ENCODE results near the gene BBX.

The BBX gene

GRCh38 chr3:107760144-107760543 is 237.4 kb downstream of the BBX start:
- DNase-seq (ENCODE audit: low read depth, low spot score): no peak
- no peaks in the 10 kb centered on the region for H3K4me1 ChIP-seq (ENCODE audit: control insufficient read depth, insufficient read depth, low read length)
- H3K9me3 ChIP-seq (ENCODE audit: control insufficient read depth, insufficient read depth, low read length): no peaks in the 10 kb centered on the region
- no peaks in the 10 kb centered on the region for H3K27me3 ChIP-seq (ENCODE audit: control insufficient read depth, insufficient read depth, low read length)
- H3K36me3 ChIP-seq (ENCODE audit: control insufficient read depth, insufficient read depth, low read length): no peaks in the 10 kb centered on the region
- H3K27ac ChIP-seq (ENCODE audit: low read length): no peak overlapping the region
- H3K4me3 ChIP-seq (ENCODE audit: low read length): no peak overlapping the region

GRCh38 chr3:107761391-107761790 is 238.6 kb downstream of the BBX start:
- no peaks in the 10 kb centered on the region for H3K4me1 ChIP-seq (ENCODE audit: control insufficient read depth, insufficient read depth, low read length)
- no peaks in the 10 kb centered on the region for H3K27me3 ChIP-seq (ENCODE audit: control insufficient read depth, insufficient read depth, low read length)
- no peak overlapping the region for H3K4me3 ChIP-seq (ENCODE audit: low read length)
- H3K27ac ChIP-seq (ENCODE audit: low read length): no peak overlapping the region
- H3K36me3 ChIP-seq (ENCODE audit: control insufficient read depth, insufficient read depth, low read length): no peaks in the 10 kb centered on the region
- no peaks in the 10 kb centered on the region for H3K9me3 ChIP-seq (ENCODE audit: control insufficient read depth, insufficient read depth, low read length)
- no peak for DNase-seq (ENCODE audit: low read depth, low spot score)
- no CpG with 5 or more reads among the region's 2 CpGs for WGBS (ENCODE audit: insufficient coverage, insufficient read length)

GRCh38 chr3:107765524-107765923 is 242.8 kb downstream of the BBX start:
- H3K4me3 ChIP-seq (ENCODE audit: low read length): no peak overlapping the region
- no peak for DNase-seq (ENCODE audit: low read depth, low spot score)
- no peaks in the 10 kb centered on the region for H3K27me3 ChIP-seq (ENCODE audit: control insufficient read depth, insufficient read depth, low read length)
- WGBS (ENCODE audit: insufficient coverage, insufficient read length): no CpG with 5 or more reads among the region's 6 CpGs
- H3K36me3 ChIP-seq (ENCODE audit: control insufficient read depth, insufficient read depth, low read length): no peaks in the 10 kb centered on the region
- no peaks in the 10 kb centered on the region for H3K9me3 ChIP-seq (ENCODE audit: control insufficient read depth, insufficient read depth, low read length)
- no peak overlapping the region for H3K27ac ChIP-seq (ENCODE audit: low read length)
- H3K4me1 ChIP-seq (ENCODE audit: control insufficient read depth, insufficient read depth, low read length): no peaks in the 10 kb centered on the region

- Histone ChIP-seq H3K4me3 (ENCODE audit: low read length) (no peak overlapping the region), H3K27me3 (ENCODE audit: control insufficient read depth, insufficient read depth, low read length) (no peaks in the 10 kb centered on the region), H3K27ac (ENCODE audit: low read length) (no peak overlapping the region), H3K9me3 (ENCODE audit: control insufficient read depth, insufficient read depth, low read length) (no peaks in the 10 kb centered on the region), H3K4me1 (ENCODE audit: control insufficient read depth, insufficient read depth, low read length) (no peaks in the 10 kb centered on the region), H3K36me3 (ENCODE audit: control insufficient read depth, insufficient read depth, low read length) (no peaks in the 10 kb centered on the region)
- WGBS (ENCODE audit: insufficient coverage, insufficient read length): no CpG with 5 or more reads among the region's 8 CpGs
- no peak for DNase-seq (ENCODE audit: low read depth, low spot score)
These were observed 245.3 kb downstream of the BBX start for GRCh38 chr3:107767897-107768605.

- Histone ChIP-seq H3K9me3 (ENCODE audit: control insufficient read depth, insufficient read depth, low read length) (no peaks in the 10 kb centered on the region), H3K4me1 (ENCODE audit: control insufficient read depth, insufficient read depth, low read length) (no peaks in the 10 kb centered on the region), H3K4me3 (ENCODE audit: low read length) (no peak overlapping the region), H3K27ac (ENCODE audit: low read length) (no peak overlapping the region), H3K27me3 (ENCODE audit: control insufficient read depth, insufficient read depth, low read length) (no peaks in the 10 kb centered on the region), H3K36me3 (ENCODE audit: control insufficient read depth, insufficient read depth, low read length) (no peaks in the 10 kb centered on the region; the same call in 1 of the 2 replicates)
- DNase-seq (ENCODE audit: low read depth, low spot score): no peak
- no CpG with 5 or more reads among the region's 3 CpGs for WGBS (ENCODE audit: insufficient coverage, insufficient read length)
These were observed 247.1 kb downstream of the BBX start for GRCh38 chr3:107769882-107770281.

- Histone ChIP-seq H3K4me3 (ENCODE audit: low read length) (no peak overlapping the region), H3K27ac (ENCODE audit: low read length) (no peak overlapping the region)
- WGBS (ENCODE audit: insufficient coverage, insufficient read length): no CpG with 5 or more reads among the region's 6 CpGs
These were observed 249.3 kb downstream of the BBX start for GRCh38 chr3:107772016-107772415.

GRCh38 chr3:107775974-107776373 is 253.2 kb downstream of the BBX start:
- Histone ChIP-seq H3K27ac (ENCODE audit: low read length) (no peak overlapping the region), H3K27me3 (ENCODE audit: control insufficient read depth, insufficient read depth, low read length) (no peaks in the 10 kb centered on the region), H3K4me3 (ENCODE audit: low read length) (no peak overlapping the region), H3K9me3 (ENCODE audit: control insufficient read depth, insufficient read depth, low read length) (no peaks in the 10 kb centered on the region), H3K36me3 (ENCODE audit: control insufficient read depth, insufficient read depth, low read length) (no peaks in the 10 kb centered on the region; the same call in 1 of the 2 replicates), H3K4me1 (ENCODE audit: control insufficient read depth, insufficient read depth, low read length) (no peaks in the 10 kb centered on the region)
- no CpG with 5 or more reads among the region's 1 CpG for WGBS (ENCODE audit: insufficient coverage, insufficient read length)
- DNase-seq (ENCODE audit: low read depth, low spot score): no peak

More at GRCh38 chr3:107772016-107772415, 249.3 kb downstream of the BBX start:
- Histone ChIP-seq H3K9me3 (ENCODE audit: control insufficient read depth, insufficient read depth, low read length) (no peaks in the 10 kb centered on the region), H3K27me3 (ENCODE audit: control insufficient read depth, insufficient read depth, low read length) (no peaks in the 10 kb centered on the region), H3K4me1 (ENCODE audit: control insufficient read depth, insufficient read depth, low read length) (no peaks in the 10 kb centered on the region), H3K36me3 (ENCODE audit: control insufficient read depth, insufficient read depth, low read length) (no peaks in the 10 kb centered on the region; the same call in 1 of the 2 replicates)
- DNase-seq (ENCODE audit: low read depth, low spot score): no peak

- no CpG with 5 or more reads among the region's 1 CpG for WGBS (ENCODE audit: insufficient coverage, insufficient read length)
These were observed 258.5 kb downstream of the BBX start for GRCh38 chr3:107781253-107781652.

GRCh38 chr3:107782054-107782453 is 259.3 kb downstream of the BBX start:
- Histone ChIP-seq H3K27me3 (ENCODE audit: control insufficient read depth, insufficient read depth, low read length) (no peaks in the 10 kb centered on the region), H3K4me3 (ENCODE audit: low read length) (no peak overlapping the region), H3K4me1 (ENCODE audit: control insufficient read depth, insufficient read depth, low read length) (no peaks in the 10 kb centered on the region), H3K9me3 (ENCODE audit: control insufficient read depth, insufficient read depth, low read length) (no peaks in the 10 kb centered on the region), H3K36me3 (ENCODE audit: control insufficient read depth, insufficient read depth, low read length) (no peaks in the 10 kb centered on the region), H3K27ac (ENCODE audit: low read length) (no peak overlapping the region)
- DNase-seq (ENCODE audit: low read depth, low spot score): no peak
- no CpG with 5 or more reads among the region's 2 CpGs for WGBS (ENCODE audit: insufficient coverage, insufficient read length)

More at GRCh38 chr3:107781253-107781652, 258.5 kb downstream of the BBX start:
- H3K9me3 ChIP-seq (ENCODE audit: control insufficient read depth, insufficient read depth, low read length): no peaks in the 10 kb centered on the region
- no peaks in the 10 kb centered on the region for H3K4me1 ChIP-seq (ENCODE audit: control insufficient read depth, insufficient read depth, low read length)
- H3K36me3 ChIP-seq (ENCODE audit: control insufficient read depth, insufficient read depth, low read length): no peaks in the 10 kb centered on the region
- H3K4me3 ChIP-seq (ENCODE audit: low read length): no peak overlapping the region
- no peak overlapping the region for H3K27ac ChIP-seq (ENCODE audit: low read length)
- no peak for DNase-seq (ENCODE audit: low read depth, low spot score)
- no peaks in the 10 kb centered on the region for H3K27me3 ChIP-seq (ENCODE audit: control insufficient read depth, insufficient read depth, low read length)

GRCh38 chr3:107790612-107791011 is 267.9 kb downstream of the BBX start:
- no CpG with 5 or more reads among the region's 6 CpGs for WGBS (ENCODE audit: insufficient coverage, insufficient read length)
- H3K4me1 ChIP-seq (ENCODE audit: control insufficient read depth, insufficient read depth, low read length): no peaks in the 10 kb centered on the region
- H3K36me3 ChIP-seq (ENCODE audit: control insufficient read depth, insufficient read depth, low read length): peaks cover 2% of the 10 kb centered on the region; the same call in 1 of the 2 replicates
- H3K27ac ChIP-seq (ENCODE audit: low read length): no peak overlapping the region
- H3K9me3 ChIP-seq (ENCODE audit: control insufficient read depth, insufficient read depth, low read length): no peaks in the 10 kb centered on the region
- no peak for DNase-seq (ENCODE audit: low read depth, low spot score)
- H3K27me3 ChIP-seq (ENCODE audit: control insufficient read depth, insufficient read depth, low read length): no peaks in the 10 kb centered on the region
- H3K4me3 ChIP-seq (ENCODE audit: low read length): no peak overlapping the region

- H3K27me3 ChIP-seq (ENCODE audit: control insufficient read depth, insufficient read depth, low read length): no peaks in the 10 kb centered on the region
- peaks cover 2% of the 10 kb centered on the region; the same call in 1 of the 2 replicates for H3K36me3 ChIP-seq (ENCODE audit: control insufficient read depth, insufficient read depth, low read length)
- H3K4me1 ChIP-seq (ENCODE audit: control insufficient read depth, insufficient read depth, low read length): no peaks in the 10 kb centered on the region
- no peak overlapping the region for H3K27ac ChIP-seq (ENCODE audit: low read length)
- no peak for DNase-seq (ENCODE audit: low read depth, low spot score)
- 100% methylated on average over 1 of the region's 1 CpG for WGBS (ENCODE audit: insufficient coverage, insufficient read length)
- H3K4me3 ChIP-seq (ENCODE audit: low read length): no peak overlapping the region
- H3K9me3 ChIP-seq (ENCODE audit: control insufficient read depth, insufficient read depth, low read length): no peaks in the 10 kb centered on the region
These were observed 268.3 kb downstream of the BBX start for GRCh38 chr3:107791027-107791426.

All from iPS DF 6.9 (cell line).